WI38 (cell line): ENCODE results near the gene SDK2.

Experiments used
- H3K4me3 ChIP-seq: 2 replicates; pipeline ENCODE4 v1.5.1; 2011; ENCODE audit warnings: low read depth, mild to moderate bottlenecking, control low read depth, low read length
- CTCF ChIP-seq: IDR thresholded peaks from 2 replicates; pipeline ENCODE4 v1.5.1; 2012; ENCODE audit warnings: low read depth, mild to moderate bottlenecking, control low read depth, low read length

Gene SDK2

GRCh38 chr17:73623818-73624217 is 20.4 kb downstream of the SDK2 start:
- no peak for TF ChIP-seq CTCF
- H3K4me3 ChIP-seq = no peak overlapping the region

- TF ChIP-seq CTCF = no peak
- H3K4me3 ChIP-seq = no peak overlapping the region
Measured at GRCh38 chr17:73623247-73623646, 21.0 kb downstream of the SDK2 start.

- TF ChIP-seq CTCF = no peak
- no peak overlapping the region for H3K4me3 ChIP-seq
Measured at GRCh38 chr17:73622381-73622780, 21.9 kb downstream of the SDK2 start.

GRCh38 chr17:73621685-73622084 is 22.6 kb downstream of the SDK2 start:
- H3K4me3 ChIP-seq = no peak overlapping the region

GRCh38 chr17:73620414-73620813 is 23.8 kb downstream of the SDK2 start:
- H3K4me3 ChIP-seq = no peak overlapping the region
- no peak for TF ChIP-seq CTCF

More at GRCh38 chr17:73621685-73622084, 22.6 kb downstream of the SDK2 start:
- TF ChIP-seq CTCF = no peak

GRCh38 chr17:73617501-73617900 is 26.7 kb downstream of the SDK2 start:
- no peak for TF ChIP-seq CTCF
- H3K4me3 ChIP-seq = no peak overlapping the region

- TF ChIP-seq CTCF = no peak
- no peak overlapping the region for H3K4me3 ChIP-seq
Measured at GRCh38 chr17:73616873-73617404, 27.3 kb downstream of the SDK2 start.
